Activated effector memory CD4-positive, alpha-beta T cell treated with anti-CD3 and anti-CD28 coated beads, Interleukin-2, amount 50 U/mL, for 16 hours (primary cell): ENCODE measurements around the gene GCN1.
"Not testable (repeated sequence)": the region's sequence is repeated elsewhere in the genome, so short reads cannot be mapped to it uniquely, and the experiment has no call there.

Experiments
- DNase-seq: peaks from one replicate; pipeline ENCODE4 v3.0.0-alpha.2; 2020

The GCN1 gene, protein sequence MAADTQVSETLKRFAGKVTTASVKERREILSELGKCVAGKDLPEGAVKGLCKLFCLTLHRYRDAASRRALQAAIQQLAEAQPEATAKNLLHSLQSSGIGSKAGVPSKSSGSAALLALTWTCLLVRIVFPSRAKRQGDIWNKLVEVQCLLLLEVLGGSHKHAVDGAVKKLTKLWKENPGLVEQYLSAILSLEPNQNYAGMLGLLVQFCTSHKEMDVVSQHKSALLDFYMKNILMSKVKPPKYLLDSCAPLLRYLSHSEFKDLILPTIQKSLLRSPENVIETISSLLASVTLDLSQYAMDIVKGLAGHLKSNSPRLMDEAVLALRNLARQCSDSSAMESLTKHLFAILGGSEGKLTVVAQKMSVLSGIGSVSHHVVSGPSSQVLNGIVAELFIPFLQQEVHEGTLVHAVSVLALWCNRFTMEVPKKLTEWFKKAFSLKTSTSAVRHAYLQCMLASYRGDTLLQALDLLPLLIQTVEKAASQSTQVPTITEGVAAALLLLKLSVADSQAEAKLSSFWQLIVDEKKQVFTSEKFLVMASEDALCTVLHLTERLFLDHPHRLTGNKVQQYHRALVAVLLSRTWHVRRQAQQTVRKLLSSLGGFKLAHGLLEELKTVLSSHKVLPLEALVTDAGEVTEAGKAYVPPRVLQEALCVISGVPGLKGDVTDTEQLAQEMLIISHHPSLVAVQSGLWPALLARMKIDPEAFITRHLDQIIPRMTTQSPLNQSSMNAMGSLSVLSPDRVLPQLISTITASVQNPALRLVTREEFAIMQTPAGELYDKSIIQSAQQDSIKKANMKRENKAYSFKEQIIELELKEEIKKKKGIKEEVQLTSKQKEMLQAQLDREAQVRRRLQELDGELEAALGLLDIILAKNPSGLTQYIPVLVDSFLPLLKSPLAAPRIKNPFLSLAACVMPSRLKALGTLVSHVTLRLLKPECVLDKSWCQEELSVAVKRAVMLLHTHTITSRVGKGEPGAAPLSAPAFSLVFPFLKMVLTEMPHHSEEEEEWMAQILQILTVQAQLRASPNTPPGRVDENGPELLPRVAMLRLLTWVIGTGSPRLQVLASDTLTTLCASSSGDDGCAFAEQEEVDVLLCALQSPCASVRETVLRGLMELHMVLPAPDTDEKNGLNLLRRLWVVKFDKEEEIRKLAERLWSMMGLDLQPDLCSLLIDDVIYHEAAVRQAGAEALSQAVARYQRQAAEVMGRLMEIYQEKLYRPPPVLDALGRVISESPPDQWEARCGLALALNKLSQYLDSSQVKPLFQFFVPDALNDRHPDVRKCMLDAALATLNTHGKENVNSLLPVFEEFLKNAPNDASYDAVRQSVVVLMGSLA (N-terminal part only)

DNA sequence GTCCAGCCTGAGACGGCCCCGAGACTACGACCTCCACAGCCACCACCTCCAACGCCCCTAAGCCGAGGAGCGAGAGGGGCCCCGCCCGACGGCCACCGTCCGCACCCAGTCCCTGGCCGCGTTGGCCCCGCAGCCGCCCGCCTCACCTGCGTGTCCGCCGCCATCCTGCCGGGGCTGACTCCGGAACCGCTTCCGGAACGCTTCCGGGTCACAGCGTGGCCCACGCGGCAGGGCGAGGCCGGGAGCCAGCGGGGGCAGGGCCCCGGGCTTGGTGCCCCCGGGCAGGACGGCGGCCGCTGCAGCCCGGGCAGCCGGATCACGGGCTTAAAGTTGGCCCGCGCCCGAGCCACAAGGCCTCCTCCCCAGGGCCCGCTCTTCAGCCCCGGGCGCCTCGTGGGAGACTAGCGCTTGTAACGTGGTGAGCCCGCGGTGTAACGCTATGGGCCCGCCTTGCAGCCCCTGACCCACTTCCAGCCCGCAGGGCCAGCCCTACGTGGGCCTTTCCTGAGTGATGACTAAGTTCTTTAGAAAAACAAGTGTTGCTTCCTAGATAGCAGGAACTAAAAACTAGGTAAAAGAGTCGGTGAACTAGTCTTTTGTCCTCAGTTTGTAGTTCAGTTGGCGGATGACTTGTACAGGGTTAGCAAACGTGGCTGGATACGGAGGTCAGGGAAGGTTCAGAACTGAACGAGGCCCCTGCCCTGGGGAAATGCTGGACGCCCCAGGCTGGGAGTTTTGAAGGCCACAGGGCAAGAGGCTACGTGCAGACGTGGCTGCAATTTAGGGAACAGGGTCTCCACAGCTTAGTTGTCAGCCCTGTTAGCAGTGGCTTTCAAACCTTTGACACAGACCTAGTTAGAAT, at the start of gene GCN1:
TSS of gene GCN1 (minus strand) at position 182 of the 862 bp plus-strand sequence. CDS start at position 164, 18 bp downstream.
- peak; percentile 96 for DNase-seq

DNA sequence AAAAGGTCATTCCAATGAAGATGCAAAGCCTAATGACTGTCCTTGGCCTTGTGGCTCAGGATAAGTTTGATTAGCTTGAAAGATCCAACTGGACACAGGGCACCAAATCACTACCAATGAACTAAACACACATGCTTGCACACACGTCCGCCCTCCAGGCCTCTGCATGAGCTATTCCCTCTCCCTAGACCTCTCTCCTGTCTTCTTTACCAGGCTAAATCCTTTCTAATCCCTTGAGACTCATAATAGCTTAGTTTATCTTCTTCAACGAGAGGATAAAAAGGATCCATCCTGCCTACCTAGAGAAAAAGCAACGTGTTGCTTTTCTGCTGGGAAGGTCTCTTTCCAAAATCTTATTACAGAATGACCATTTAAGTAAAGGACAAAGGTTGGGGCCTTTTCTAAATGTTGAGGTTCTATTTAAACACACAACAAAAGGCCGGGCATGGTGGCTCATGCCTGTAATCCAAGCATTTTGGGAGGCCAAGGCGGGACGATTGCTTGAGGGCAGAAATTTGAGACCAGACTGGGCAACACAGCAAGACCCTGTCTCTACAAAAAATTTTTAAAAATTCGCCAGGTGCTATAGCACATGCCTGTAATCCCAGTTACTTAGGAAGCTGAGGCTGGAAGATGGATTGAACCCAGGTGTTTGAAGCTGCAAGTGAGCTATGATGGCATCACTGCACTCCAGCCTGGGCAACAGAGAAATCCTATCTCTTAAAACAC, 48.6 kb upstream of the GCN1 start:
- DNase-seq, result no peak

DNA sequence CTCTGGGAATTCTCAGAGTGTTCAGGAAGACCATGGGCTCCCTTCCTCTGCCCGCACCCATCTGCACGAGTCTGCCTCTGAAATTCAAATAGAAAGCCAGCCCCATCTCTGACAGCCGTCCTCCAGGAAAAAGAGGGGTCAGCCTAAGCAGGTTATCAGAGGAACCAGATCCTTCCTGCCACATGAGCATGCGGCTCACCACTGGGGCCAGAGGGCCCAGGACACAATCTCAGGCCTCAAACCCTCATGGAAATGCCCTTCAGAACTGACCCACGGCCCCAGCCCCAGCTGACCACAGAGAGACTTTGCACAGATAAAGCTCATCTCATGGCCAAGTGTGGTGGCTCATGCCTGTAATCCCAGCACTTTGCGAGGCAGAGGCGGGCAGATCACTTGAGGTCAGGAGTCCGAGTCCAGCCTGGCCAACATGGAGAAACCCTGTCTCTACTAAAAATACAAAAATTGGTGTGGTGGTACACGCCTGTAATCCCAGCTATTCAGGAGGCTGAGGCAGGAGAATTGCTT, 47.8 kb upstream of the GCN1 start:
- no peak for DNase-seq

DNA sequence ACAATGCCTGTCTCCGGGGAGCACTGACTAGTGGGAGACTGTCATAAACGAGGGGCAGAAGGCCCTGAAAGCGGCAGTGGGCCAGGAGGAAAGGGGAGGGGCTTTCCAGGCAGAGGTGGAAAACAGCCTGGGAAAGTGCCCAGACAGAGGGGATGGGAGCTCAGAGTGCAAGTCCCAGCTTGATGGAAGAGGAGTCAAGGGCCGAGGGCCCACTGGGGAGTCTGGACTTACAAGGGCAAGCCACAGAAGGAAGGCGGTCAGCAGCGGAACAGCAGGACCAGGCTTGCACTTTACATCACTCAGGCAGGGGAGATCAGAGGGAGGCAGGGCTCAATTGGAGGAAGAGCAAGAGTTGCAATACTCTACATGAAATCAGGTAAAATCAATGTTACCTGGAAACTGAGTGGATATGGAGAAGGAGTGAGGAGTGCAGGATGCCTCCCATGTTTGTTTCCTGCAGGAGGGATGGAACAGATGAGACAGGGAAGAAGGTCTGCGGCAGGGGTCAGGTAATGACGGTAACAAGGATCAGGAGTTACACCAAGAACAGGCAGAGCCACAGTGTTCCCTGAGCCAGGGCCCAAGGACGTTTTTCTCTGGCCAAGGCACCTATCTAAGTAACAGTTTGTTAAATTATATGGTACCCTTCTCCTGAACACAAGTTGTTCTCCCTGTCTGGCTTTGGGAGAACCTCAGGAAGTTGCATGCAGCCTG, 47.2 kb upstream of the GCN1 start:
- DNase-seq, result no peak

DNA sequence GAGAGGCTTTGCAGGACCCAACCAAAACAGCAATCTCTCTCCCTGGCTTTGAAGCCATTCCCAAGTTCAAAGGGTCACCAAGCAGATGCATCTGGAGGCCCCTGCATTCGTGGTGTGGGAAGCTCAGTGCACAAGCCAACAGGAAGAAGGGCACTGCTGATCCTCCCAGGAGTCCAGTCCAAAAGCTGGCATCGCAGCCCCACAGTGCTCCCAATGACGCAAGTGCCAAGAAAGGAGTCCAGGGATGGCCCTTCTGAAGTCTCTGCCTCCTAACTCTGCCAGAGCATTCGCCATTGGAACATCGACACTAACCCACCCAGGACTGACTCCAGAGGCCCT, 45.9 kb upstream of the GCN1 start:
- no peak for DNase-seq

DNA sequence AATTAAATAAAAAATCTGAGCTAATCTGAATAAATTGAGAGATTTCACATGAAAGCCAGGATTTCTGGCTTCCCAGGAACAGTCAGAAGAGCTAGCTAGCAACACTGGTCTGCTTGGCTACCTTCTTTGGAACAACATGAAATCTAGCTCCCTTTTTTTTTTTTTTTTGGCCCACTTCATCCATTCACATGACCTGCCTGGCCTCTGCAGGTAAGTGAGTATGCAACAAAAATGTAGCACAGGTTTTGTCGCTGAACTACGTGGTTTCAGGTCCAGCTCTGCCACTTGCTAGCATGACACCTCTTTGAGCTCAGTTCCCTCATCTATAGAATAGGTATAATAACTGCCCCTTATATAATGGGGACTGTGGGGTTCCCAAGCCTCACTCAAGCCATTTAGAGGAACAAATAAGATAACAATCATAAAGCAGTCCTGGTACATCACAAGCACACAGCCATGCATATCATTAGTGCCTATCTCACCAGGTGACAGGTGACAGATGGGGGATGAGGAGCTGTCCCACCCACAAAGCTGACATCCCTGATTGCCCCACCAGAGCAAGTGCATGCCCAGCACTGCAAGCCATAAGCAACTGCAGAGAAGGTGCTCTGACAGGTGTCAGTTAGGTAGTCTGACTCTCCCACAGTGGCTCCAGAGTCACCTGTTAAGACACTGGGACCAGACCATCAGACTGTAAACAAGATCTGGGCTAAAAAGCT, 45.4 kb upstream of the GCN1 start:
- DNase-seq, result no peak

DNA sequence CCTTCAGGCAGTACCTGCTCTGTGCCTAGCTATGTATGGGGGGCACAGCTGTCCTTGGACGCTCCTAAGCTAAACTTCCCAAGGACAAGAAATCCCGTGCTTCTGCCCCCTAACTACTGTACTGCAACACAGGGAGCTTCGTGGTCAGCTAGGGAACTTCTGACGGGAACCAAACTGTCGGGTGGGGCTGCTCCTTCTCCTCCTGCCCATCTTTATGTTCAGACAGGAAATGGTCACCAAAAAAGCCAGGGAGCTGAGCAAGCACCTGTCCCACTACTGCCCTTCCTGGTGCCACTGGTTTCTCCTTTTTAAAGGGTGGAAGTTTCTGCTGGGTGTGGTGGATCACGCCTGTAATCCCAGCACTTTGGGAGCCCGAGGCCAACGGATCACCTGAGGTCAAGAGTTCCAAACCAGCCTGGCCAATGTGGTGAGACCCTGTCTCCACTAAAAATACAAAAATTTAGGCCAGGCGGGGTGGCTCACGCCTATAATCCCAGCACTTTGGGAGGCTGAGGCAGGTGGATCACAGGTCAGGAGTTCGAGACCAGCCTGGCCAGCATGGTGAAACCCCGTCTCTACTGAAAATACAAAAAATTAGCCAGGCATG, 44.4 kb upstream of the GCN1 start:
- no peak for DNase-seq

DNA sequence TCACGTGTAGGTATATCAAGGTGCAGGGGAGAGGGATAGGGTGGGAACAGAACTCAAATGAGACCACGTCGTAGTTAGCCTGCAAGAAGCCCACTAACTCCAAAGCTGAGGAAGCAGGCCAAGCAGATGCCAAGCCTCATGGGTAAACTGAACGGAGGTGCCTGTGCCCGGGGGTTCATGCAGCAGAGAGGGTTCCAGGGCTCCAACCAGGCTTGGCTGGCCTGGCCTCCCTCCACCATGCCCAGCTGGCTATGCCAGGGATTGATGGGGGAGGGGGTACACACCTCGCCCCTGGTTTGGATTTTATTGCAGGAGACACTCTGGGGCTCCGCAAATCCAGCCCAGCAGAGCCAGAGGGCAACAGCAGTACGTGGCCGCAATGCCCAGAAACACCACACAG, 43.7 kb upstream of the GCN1 start:
- DNase-seq, result no peak

DNA sequence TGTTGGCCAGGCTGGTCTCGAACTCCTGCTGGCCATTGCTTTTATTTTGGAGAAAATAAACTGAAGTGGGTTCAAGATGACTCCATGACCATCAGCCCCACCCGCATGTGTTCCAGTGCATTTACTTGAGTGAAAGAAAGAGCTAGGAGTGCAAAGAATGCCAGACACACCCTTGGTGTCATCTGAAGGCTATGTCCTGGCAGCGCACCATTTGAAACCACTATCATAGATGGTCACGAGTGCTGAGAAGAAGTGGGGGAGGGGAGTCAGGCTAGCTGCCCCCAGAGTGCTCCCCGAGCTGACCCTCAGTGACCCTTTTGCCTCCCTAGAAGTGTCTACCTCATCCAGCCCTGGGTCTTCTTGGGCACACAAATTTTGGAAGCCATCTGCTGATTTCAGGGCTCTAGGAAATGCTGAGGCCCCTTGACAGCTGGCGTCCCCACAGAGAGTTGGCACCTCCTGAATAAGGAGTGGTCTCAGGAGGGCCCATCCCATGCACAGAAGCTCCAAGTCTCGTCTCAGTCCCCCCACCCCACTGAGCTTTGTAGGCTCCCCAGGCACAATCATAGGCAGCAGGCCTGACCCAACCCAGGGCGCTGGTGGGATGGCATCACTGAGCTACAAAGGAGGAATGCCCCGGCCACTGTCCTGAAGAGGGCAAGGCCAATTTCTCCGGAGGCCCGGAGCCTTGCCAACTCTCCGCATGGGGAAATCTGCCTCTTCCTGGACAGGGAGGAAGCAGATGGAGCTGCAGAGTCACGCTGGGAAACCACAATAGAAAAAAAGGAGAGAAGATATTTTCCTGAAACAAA, 43.1 kb upstream of the GCN1 start:
- DNase-seq, result no peak

DNA sequence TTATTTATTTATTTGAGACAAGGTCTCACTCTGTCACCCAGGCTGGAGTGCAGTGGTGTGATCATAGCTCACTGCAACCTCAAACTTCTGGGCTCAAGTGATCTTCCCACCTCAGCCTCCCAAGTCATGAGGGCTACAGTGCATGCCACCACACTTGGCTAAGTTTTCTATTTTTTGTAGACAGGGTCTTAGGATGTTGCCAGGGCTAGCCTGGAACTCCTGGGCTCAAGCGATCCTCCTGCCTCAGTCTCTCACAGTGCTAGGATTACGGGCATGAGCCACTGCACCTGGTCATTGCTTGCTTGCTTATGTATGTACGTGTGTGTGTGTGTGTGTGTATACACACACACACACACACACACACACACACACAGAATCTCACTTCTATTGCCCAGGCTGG, 42.3 kb upstream of the GCN1 start:
- not testable (repeated sequence) for DNase-seq

DNA sequence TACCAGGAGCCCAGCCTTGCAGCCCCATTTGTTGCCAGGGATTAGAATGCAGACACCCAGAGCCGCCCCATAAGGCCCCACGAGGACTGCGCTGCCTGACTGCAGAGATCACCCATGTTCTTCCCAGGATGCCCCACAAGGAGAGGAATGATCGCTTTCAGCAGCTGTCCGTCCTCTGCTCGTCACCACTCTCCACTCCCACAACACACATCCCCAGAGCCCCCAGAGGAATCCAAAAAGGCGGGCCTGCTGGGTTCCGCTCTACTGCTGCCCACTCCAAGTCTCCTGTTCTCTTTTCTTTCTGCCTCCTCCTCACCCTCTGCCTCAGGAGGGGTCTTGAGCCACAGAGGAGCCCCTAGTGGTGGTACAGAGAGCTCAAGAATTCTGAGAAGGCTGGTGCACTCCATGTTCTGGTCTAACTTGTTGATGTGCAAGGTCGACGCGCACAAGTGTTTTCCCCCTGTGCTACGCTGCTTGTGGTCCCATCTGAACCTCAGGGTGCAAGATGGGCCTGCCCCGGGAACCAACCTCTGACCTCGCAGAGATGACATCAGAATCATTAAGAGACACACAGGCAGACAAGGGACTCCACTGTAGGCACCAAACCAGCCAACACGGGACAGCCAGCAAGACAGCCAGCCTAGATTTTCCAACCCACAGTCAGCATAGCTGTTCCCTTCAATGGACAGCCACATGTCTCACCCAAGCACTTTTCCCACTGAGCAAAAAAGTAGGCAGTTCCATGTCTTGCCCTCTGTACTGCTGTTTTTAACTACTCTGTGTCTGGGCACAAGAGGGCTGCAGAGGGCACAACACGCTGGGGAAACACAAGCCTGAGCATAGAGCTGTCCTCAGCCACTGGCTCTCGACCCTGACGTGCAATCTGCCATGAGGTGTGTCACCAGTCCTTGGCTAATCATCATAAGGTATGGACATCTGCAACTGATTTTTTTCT, 41.1 kb upstream of the GCN1 start:
- no peak for DNase-seq

DNA sequence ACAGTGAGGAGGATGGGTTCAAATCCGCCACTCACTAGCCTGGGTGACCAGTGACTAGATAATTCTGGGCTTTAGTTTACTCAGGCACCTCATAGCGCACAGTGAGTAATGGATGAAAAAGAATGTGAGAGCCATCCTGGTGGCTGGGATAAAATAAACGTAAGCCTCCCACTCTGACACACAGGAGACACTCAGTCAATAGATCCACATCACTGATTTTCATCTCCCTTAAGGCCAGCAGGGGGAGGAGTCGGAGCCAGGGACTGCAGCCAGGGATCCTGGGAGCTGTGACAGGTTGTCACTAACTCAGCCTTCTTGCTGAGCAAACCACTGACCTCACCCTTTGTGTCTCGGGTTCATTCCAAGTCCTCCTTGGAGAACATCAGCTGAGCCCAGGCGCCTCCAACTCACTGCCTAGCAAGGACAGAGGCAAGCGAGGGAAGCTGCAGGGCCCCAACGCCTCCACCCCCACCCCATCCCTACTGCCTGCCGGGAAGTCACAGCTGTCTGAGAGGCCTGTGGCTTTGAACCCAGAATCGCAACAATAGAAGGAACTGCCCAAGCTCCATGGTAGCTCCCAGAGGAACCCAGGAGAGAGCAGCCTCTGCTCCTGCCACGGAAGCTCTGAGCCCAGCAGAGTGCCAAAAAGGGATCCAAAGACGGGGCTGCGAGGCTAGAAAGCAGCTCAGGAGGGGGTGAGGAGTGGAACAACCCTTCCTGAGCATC, 40.3 kb upstream of the GCN1 start:
- no peak for DNase-seq

DNA sequence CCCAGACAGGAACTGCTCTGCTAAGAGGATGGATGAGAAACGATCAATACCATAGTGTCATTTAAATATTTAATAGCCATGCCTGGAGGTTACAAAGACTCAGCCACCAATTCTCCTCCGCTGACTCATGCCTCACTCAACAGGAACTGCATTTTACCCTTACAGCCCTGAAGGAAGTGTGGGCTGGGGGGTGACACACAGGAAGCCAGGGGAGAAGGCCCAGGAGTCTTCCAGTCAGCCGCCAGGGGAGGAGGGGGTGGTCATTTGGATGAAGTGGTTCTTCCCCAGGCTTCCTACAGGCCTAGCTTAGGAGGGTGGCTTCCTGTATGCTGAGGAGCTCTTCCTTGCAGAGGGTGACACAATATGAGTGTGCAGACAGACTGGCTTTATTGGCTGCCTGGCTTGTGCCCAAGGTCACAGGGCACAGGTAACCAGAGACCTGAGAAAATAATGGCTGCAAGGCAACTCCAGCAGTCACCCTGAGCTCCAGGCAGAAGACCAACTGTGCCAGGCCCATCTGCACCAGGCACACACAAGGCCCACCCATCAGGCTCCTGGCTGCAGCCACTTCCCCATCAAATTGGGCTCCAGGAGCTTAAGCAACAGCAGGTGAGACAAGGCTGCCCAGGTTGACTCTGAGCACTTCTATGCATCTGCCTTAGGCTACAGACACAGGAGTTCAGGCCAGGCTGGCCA, 36.9 kb upstream of the GCN1 start:
- DNase-seq, result peak; percentile 90

DNA sequence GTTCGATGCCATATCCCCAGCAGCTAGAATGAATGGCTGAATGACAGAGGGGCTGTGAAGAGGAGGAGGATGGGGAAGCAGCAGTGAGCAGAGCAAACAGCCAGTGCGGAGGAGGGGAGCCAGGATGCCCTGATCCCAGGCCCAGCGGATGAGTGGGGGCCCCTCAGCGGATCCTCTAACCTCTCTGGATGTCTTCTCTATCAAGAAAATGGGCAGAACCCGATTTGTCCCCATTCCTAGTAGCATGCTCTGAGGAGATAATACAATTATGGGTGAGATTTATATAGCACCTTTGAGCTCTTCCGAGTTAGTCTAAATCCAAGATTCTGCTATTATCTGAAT, 36.4 kb upstream of the GCN1 start:
- DNase-seq, result no peak

DNA sequence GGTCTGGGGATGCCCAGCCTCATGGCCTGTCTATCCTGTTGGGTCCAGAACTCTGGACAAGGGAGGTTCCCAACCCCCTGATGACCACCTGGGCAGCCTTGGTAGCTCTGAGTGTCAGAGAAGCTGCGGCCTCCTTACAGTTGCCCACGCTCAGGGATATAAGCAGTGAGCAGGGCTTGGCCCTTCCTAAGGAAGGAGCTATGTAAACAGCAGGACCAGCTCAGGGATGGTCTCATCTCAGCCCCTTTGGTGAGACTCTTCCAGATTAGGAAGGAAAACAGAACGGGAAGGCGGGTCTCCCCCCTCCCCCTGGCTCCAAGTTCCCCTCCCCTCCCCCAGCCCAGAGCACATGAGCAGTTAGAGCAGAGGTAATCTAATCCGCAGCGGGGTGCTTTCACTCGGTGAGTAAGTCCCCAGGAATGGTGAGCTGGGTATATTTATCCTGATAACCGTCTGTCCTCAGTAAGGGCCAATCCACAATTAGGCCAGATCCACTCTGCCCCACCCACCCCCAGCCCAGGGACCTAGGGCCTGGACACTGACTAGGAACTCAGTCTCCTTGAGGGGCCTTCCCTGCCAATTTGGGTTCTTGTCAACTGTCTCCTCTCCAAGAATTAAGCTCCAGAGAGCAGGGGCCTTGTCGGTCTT, 35.9 kb upstream of the GCN1 start:
- no peak for DNase-seq
